GM19328 (cell line): Measurements from ENCODE around the gene NRXN3.
"Not testable (repeated sequence)": the region's sequence is repeated elsewhere in the genome, so short reads cannot be mapped to it uniquely, and the experiment has no call there.

ENCODE experiments used
- ATAC-seq: cut with Tn5 transposase; IDR thresholded peaks from one replicate; pipeline ENCODE4 v1.9.1; 2021; ENCODE audit warnings: mild to moderate bottlenecking, moderate library complexity; ENCODE audit not compliant: unreplicated experiment

The NRXN3 gene

DNA sequence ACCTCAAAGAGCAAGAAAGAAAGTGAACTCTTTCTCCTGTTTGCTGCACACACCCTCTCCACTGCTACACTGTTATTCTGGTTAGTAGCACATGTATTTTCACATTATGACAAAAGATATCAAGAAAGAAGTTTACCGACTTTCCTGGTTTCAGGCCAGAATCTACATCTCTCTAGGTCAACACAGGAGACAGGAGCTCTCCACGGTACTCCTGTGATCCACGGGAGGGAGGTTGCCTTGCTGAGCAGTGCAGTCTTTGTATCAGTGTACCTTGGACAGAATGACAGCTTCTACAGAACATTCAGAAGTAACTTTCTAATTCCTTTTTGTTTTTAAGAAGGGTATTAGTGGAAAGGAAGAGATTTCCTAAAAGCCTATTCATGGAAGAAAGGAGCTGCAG lies 805.6 kb downstream of the NRXN3 start:
- ATAC-seq, result no peak

DNA sequence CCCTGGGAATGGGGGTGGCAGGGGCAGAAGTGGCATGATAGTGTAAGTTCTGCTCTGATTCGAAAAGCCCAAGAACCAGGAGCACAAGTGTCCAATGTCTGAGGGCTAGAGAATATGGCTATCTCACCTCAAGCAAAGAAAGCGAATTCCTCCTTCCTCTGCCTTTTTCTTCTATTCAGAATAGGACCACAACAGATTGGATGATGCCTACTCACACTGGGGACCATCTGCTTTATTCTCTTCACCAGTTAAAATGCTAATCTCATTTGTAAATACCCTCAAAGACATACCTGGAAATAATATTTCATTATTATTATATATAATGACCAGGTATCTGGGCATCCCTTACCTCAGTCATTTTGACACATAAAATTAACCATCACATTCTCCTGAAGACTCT lies 808.7 kb downstream of the NRXN3 start:
- no peak for ATAC-seq

DNA sequence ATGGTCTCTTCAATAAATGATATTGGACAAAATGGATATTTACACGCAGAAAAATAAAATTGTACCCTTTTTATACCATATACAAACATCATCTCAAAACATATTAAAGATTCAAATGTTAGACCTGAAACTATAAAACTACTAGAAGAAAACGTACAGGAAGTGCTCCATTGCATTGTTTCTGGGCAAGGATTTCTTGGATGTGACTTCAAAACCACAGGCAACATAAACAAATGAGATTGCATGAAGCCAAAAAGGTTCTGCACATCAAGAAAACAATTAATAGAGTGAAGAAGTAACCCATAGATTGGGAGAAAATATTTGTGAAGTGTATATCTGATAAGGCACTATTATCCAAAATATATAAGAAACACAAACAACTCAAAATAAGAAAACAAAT lies 812.4 kb downstream of the NRXN3 start:
- no peak for ATAC-seq

DNA sequence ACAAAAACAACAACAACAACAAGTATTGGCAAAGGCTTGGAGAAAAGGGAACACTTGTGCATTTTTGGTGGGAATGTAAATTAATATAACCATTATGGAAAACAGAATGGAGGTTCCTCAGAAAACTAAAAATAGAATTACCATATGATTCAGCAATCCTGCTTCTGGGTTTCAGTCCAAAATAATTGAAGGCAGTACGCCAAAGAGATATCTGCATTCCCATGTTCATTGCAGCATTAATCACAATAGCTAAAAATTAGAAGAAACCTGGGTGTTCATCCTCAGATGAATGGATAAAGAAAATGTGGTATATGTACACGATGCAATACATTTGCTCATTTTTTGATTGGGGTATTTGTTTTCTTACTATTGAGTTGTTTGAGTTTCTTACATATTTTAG lies 813.0 kb downstream of the NRXN3 start:
- no peak for ATAC-seq

DNA sequence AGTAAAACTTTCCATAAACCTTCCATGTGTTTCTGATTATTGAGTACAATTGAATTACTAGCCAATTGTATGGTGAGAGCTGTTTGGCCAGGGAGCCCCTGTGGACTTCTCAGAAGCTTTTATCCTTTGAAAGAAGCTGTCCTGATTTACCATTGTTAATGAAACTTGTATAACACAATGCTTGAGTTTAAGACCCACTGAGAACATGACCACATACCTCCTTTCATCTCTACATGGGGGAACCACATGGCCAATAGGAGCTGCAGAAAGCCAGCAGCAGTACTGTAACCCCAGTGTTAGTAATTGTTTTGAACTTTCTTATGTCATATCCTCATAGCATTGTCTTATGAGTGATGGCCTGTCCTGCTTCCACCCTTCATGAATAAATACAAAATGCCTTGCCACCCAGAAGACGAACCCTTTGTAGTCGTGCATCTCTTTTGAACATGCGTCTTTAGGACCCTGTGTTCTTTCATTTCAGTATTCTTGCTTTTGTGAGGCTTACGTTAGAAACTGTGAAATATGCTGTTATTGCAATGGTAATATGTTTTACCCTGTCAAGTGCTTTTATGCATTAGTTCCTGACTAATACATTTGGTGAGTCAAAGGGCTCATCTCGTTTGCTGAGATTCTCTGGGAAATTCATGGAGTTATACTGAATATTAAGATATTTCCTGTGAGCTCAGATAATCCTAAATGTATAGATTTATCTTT lies 815.7 kb downstream of the NRXN3 start:
- ATAC-seq, result no peak

DNA sequence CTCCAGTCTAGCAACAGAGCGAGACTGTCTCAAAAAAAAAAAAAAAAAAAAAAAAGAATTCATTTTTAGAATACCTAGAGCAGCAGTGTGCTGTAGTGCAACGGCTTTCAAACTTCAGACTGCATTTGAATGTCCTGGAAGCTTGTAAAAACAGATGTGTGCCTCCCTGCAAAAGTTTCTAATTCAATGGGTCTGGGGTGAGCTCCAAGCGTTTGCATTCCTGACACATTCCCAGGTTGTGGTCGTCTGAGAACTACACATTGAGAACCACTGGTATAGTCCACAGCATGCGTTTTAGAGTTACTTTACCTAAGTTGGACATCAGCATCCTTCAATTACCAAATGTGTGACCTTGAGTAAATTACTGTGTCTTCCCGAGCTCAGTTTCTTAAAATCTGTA lies 816.8 kb downstream of the NRXN3 start:
- ATAC-seq, result no peak

DNA sequence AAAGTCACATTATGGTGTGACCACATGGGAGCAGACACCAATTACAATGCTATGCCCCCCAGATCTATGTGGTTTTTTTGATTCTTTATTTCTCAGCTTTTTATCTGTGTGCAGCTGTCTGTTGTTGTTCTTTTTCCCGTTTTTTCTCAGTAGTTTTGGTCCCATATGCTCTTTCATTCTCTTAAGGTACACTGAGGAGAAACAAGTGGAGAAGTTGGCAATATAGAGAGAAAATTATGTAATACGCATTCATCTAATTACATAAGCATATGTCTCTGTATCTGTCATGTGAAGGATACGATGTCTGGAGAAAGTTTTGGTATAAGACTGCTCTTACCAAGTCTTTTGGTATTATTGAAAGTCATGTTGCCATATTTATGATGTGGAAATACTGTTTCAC lies 819.0 kb downstream of the NRXN3 start:
- ATAC-seq, result no peak

DNA sequence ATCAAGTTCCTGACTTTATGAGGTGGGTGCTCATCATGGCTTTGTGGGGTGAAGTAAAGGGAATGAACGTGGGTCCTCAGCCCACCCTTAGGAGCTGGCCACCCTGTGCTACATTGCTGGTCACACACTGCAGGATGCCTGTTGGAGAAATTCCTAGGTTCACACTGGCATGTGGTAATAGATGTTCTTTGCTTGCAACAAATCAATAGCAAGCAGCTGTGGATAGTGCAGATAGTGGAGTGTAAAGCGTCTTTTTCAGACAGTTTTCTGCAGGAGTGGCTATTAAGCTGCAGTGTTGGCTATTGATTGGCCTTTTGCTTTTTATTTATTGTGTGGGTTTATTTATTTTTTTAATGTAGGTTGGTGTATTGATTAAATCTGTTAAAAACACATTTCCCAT lies 822.7 kb downstream of the NRXN3 start:
- ATAC-seq, result no peak

DNA sequence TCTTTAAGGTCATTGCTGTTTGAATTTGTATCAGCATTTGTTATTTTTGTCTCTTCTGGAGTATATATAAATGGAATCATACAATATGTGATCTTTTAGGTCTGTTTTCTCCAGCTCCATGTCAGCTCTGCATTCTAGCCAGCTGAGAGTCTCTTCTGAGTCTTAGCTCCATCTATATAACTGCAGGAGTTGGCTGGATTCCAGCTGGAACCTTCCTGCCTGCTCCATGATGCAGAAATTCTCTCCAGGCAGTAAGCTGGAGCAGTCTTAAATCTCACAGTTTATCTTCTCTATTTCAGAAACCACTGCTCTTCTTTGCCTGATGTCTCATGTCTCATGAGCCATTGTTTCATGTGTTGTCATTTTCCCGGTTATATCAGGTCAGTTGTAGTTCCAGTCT lies 827.6 kb downstream of the NRXN3 start:
- no peak for ATAC-seq

DNA sequence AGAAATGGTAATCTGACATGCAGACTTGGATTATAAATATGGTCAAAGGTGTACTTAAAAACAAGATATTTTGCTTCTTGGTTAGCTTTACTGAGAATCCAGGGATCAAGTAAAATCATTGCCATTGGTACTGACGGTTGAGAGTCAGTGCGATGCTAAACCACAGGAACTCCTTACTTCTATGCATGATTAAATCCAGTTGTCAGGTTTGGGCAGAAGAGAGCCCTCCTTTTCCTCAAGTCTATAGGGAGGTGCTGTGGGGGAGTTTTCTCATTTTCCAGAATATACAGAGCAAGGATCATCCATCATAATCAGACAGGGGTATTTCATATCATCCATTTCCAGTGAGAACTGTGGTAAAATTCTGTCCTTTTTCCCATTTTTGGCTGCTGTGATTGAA lies 839.1 kb downstream of the NRXN3 start:
- ATAC-seq, result no peak

DNA sequence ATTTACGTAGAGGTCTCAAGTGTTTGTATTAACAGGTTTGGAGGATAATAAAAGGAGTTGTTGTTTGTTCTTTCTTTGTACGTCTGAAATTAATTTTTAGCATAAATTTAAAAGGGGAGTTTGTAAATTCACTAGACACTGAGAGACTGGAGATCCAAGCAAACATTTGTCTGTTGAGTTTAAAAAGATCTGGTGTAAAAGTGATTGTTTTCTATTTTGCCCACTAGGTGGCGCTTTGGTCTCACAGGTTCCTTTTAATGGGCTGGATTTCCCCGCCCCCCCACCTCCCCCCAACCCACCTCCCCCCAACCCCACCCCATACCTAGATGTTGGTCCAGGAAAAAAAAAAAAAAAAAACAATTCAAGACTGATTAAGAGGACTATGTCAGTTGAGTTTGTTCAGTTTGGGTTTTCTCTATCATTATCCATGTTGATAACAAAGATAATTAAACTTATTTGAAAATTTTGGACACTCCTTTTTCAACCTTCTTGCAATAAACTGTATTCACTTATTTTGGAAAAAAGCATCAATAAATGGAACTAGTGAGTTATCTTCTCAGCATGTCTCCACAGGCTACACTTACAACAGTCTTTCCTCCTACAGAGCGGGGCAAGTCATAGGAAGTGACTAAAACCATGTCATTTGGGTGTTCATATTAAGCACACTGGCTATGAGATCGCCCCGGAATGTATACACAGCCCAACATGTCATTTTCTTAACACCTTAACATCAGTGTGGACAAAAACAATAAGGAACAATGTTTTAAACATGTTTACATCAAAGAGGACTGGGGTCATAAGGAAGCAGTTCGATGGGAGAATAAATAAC lies 841.1 kb downstream of the NRXN3 start:
- ATAC-seq, result no peak

DNA sequence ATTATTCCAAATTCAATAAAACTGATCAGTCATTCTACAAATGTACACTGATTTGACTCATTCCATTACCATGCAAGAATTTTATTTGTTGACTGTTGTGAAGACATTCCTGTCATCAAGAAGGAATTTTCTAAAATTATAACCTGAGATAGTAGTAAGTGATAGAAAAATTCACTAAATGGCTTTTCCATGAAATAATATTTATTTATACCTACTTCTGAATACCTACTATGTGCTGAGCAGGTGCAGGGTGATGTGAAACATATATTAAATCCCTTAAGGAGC lies 841.7 kb downstream of the NRXN3 start:
- ATAC-seq, result no peak

DNA sequence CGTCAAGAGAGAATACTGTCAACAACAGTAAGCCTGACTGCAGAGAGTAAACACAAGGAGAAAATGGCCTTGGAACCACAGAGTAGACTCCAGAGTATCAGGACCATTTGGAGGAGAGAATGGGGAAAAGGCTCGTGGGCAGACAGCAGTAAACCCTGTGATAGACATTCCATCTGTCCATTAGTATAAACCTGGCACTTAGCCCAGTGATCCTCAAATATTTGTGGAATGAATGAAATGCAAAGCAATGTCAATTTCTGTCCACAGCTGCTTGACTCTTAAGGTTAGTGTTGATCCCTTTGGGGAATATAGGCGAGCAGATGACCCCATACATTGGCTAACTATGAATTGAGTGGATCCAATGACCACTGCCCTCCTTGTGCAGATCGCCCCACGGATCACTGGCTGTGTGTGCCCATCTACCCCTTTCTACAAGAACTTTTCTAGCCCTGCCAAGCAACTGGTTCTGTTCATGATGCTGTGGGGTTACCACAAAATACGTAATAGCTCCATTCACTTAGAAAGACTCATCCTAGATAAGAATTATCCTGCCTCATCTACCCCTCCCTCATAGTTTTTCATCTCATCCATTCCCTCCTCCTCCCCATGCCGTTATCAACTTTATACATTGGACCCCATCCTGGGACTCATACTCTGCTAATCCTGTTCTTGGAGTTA lies 846.8 kb downstream of the NRXN3 start:
- no peak for ATAC-seq

DNA sequence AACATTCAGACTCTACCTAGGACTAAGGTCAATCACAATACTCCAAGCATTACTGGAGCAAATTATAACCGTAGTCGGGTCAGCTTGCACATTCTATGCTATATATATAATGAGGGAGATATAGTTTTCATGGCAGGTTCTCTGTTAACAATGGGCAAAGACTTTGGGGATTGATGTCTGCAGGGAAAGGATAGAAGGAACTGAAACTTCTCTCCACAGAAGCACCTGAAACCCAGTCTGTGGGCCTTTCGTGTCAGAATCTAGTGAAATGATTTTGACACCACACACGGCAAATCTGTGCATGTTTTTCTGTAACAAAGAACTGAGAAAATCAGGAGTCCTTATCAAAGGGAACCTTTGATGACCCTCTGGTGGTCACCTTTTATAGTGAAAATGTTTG lies 847.4 kb downstream of the NRXN3 start:
- no peak for ATAC-seq

DNA sequence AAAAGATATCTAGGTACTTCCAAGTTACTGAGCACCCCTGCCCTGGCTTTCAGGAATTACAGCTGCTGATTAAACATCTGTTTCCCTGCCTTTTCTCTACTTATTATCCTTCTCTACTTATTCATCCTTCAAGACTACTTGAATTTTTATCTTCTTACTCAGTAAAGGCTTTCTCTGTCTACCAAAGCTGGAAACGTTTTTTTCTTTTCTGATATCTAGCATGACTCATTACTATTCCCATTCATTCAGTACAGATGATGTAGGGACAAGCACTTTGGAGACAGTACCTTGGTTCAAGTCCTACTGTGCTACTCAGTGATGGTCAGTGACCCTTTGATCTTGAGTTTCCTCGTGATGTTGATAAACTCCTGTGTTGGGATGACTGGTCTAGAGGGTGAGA lies 848.7 kb downstream of the NRXN3 start:
- ATAC-seq, result no peak

DNA sequence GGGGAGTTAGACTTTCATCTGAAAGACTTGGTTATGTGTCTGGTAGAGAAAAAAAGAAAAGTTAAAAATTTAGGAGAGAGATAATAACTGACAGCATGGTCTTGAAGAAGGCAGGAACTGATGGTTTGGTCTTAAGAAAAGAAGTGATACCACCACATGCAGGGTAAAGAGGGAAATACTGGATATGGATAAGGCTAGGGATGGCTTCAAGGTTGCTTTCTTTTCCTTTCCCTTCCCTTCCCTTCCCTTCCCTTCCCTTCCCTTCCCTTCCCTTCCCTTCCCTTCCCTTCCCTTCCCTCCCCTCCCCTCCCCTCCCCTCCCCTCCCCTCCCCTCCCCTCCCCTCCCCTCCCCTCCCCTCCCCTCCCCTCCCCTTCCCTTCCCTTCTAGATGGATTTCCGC lies 849.7 kb downstream of the NRXN3 start:
- ATAC-seq, result not testable (repeated sequence)

DNA sequence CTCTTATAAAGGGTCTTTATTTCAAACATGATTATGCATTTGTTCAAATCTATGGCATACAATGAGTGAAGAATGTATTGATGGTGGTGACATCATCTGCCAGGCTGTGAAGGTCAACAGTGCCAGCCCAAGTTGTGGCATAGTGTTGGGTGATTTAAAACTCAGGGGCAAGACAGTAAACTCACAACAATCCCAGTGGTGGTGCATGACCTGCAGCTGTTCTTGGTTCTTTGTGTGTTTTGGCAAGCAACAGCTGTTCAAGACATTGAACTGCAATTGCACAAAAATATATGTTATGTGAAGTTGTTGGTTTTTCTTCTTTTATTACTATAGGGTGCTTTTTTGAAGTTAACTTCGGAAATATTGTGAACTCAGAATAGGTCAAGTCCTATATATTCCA lies 851.6 kb downstream of the NRXN3 start:
- ATAC-seq, result no peak

DNA sequence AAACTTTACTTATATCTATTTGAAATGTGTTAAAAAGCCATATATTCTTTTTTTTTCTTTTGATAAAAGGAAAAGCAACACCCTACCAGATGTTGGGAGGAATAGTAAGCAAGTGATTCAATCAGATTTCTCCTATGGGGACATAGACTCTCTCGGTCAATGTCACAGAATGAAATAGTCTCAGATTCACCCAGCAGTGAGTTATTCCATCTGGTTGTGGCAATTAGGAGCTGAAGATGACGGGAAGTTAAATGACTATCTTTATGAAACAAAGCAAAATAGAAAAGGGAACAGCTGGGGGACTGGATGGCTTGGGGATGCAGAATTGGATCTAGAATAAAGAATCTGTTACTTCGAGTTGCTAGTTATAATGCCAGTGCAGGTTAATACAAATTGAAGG lies 857.0 kb downstream of the NRXN3 start:
- ATAC-seq, result no peak

DNA sequence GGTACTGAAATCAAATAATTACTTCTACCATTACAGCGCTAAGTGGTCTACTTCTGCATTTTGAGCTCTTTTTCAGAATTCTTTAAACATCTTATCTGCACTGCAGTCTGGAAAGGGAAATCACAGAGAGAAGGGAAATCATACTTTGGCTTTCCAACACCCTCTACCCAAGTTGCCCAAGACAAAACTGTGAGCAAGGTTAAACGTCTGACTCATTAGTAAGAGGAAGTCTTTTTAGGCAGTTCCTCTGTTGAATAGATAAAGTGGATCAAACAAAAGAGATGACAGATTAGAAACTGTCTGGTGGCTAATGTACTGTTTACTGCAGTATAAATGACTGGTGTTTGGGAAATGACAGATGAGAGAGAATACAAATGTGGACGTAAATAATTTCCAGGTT lies 858.1 kb downstream of the NRXN3 start:
- no peak for ATAC-seq

DNA sequence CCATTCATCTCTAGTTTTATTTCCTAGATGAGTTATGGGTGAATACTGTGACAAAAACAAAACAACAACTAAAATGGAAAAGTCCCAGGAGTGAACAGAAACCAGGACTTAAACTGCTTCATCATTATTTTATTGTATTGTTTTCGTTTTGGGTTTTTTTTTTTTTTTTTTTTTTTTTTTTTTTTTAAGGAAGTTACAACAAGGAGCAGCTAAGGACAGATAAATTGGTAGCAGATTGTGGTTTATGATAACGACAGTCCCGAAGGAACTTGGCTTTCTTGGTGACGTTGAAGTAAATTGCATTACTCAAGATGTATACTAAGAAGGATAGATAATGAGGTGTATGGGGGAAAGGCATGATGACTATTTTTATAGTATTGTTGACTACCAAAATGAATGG lies 866.3 kb downstream of the NRXN3 start:
- no peak for ATAC-seq

DNA sequence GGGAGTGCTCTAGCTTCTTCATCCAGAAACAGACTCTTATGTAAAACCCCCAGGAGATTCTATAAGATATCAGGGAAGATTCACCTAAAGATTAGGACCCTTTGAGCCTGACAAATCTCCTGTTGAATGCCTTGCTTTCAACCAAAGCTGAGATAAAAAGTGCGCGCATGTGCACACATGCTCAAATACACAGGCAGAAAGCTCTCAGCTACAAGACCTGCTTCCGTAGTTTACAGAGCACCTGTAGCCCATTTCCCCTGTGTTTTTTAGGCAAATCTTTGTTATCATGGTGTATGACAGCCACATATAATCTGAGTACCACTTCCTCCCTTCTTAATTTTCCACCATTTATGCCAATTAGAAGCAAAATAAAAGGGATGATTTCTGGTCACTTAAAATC lies 866.9 kb downstream of the NRXN3 start:
- ATAC-seq, result no peak

DNA sequence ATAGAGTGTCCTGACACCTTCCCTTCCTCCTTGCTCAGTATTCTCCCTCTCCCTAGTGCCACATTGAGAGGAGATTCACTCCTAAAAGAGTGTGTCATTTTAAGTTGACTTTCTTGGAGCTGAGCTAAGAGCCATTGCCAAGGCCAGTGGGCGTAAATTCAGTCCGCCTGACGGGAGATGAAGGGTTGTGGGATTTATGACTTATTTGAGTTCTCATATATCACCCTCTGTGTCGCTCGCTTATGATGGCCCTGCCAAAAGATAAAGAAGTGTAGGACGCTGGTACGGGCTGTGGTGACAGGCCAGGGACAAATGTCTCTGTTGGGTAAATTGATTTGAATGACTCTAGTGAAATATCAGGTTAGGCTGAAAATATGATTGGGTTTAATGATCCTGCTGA lies 867.4 kb downstream of the NRXN3 start:
- ATAC-seq, result no peak
